ENCODE results near the gene SPAAR. TPM values are rescaled to one million over a fixed set of nuclear protein-coding genes. Genes with fewer than 3 reads are reported as not detected.

The SPAAR gene
- total RNA-seq, 1 experiment from 2014 or later = not detected

DNA sequence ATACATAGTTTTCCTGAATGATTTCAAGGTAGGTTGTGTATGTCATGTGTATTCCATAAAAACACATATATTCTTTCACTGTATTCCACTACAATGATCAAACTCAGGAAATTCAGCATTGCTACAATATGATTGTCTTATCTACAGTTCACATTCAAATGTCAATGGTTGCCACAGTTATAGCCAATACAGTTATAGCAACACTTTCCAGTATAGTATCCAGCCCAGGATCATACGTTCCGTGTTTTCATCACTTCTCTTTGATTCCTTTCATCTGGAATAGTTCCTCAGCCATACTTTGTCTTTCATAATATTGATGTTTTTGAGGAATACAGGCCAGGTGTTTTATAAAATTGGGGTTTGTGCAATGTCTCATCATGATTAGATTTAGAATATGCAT, 39.2 kb downstream of the SPAAR start:
- H3K79me2 ChIP-seq (ENCODE audit: insufficient read depth, low read length) = no peaks in the 10 kb centered on the region
- H3K9ac ChIP-seq (ENCODE audit: extremely low read depth, insufficient read length, low read length) = no peak overlapping the region
- H4K8ac ChIP-seq (replicated peaks; ENCODE audit: insufficient read length, low read depth, low read length) = no peak overlapping the region
- H2BK15ac ChIP-seq (ENCODE audit: low read depth, low read length) = no peak overlapping the region
- no peaks in the 10 kb centered on the region for H3K79me1 ChIP-seq (ENCODE audit: insufficient read depth, low read depth, low read length, poor library complexity, severe bottlenecking)
- H2BK20ac ChIP-seq (ENCODE audit: low read depth, low read length, poor library complexity, severe bottlenecking) = no peak overlapping the region
- no peak overlapping the region for H4K91ac ChIP-seq (ENCODE audit: insufficient read length, low read depth, low read length)
- H2BK120ac ChIP-seq (ENCODE audit: low read depth, low read length, poor library complexity, severe bottlenecking) = no peak overlapping the region
- no peak overlapping the region for H2AFZ ChIP-seq (ENCODE audit: low read length)
- H3K4me2 ChIP-seq (ENCODE audit: insufficient read depth, insufficient read length, low read length) = no peak overlapping the region
- no peak overlapping the region for H3K27ac ChIP-seq (ENCODE audit: insufficient read length, low read depth, low read length)
- no peaks in the 10 kb centered on the region for H4K20me1 ChIP-seq (ENCODE audit: control insufficient read depth, insufficient read depth, insufficient read length)
- no peak overlapping the region for H4K5ac ChIP-seq (ENCODE audit: insufficient read length, low read depth, low read length)
- H3K18ac ChIP-seq (ENCODE audit: insufficient read length, low read depth, low read length) = no peak overlapping the region
- no peak overlapping the region for H2BK12ac ChIP-seq (ENCODE audit: insufficient read length, low read depth, low read length)
- no peaks in the 10 kb centered on the region; the same call in 1 of the 2 replicates for H3K27me3 ChIP-seq (ENCODE audit: insufficient read depth, low read length)
- Mint-ChIP-seq H3K9me3 (peaks cover 3 to 9% of the 10 kb centered on the region in 2 experiments; a peak in 4 of 5 replicates), H3K4me1 (peaks cover 2 to 10% of the 10 kb centered on the region in 2 experiments), H3K36me3 (ENCODE audit: insufficient read depth in 1 of 3, low read depth in 3 of 3) (peaks cover 0 to 5% (median 2%) of the 10 kb centered on the region in 3 experiments; a peak in 3 of 7 replicates), H3K27ac (no peak overlapping the region), H3K4me3 (no peak overlapping the region), H3K27me3 (ENCODE audit: low read depth) (peaks cover 49% of the 10 kb centered on the region)
- peaks cover 3% of the 10 kb centered on the region; the same call in 1 of the 2 replicates for H3K4me1 ChIP-seq (ENCODE audit: insufficient read depth, low read length)
- TF ChIP-seq, protein P1, sequence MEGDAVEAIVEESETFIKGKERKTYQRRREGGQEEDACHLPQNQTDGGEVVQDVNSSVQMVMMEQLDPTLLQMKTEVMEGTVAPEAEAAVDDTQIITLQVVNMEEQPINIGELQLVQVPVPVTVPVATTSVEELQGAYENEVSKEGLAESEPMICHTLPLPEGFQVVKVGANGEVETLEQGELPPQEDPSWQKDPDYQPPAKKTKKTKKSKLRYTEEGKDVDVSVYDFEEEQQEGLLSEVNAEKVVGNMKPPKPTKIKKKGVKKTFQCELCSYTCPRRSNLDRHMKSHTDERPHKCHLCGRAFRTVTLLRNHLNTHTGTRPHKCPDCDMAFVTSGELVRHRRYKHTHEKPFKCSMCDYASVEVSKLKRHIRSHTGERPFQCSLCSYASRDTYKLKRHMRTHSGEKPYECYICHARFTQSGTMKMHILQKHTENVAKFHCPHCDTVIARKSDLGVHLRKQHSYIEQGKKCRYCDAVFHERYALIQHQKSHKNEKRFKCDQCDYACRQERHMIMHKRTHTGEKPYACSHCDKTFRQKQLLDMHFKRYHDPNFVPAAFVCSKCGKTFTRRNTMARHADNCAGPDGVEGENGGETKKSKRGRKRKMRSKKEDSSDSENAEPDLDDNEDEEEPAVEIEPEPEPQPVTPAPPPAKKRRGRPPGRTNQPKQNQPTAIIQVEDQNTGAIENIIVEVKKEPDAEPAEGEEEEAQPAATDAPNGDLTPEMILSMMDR (conservative IDR thresholded peaks at IDR 0.05) = no peak
- H2AK5ac ChIP-seq (ENCODE audit: insufficient read length, low read length) = no peak overlapping the region
- no peaks in the 10 kb centered on the region for H3K9me3 ChIP-seq (ENCODE audit: control insufficient read depth, low read depth, low read length)
- no peak overlapping the region for H3K14ac ChIP-seq (ENCODE audit: insufficient read depth, low read length)
- no peak overlapping the region for H2BK5ac ChIP-seq (ENCODE audit: insufficient read length, low read length)
- H3K23ac ChIP-seq (ENCODE audit: insufficient read length, low read depth, low read length) = no peak overlapping the region
- H3T11ph ChIP-seq (ENCODE audit: low read length) = no peak overlapping the region
- no CpG with 5 or more reads among the region's 2 CpGs for WGBS (ENCODE audit: extremely low coverage, insufficient read length, low lambda C conversion rate)
- no peaks in the 10 kb centered on the region for H3K23me2 ChIP-seq (ENCODE audit: insufficient read length, low read depth, low read length, poor library complexity, severe bottlenecking)
- H3K4ac ChIP-seq (ENCODE audit: low read depth, low read length) = no peak overlapping the region
- H3K56ac ChIP-seq (ENCODE audit: insufficient read length, low read depth, low read length) = no peak overlapping the region
- DNase-seq = no peak
